SK-N-MC (cell line): ENCODE results near the gene UNC93B1.
"Not testable (repeated sequence)": the region's sequence is repeated elsewhere in the genome, so short reads cannot be mapped to it uniquely, and the experiment has no call there.

Experiments used
- DNase-seq: peaks from one replicate; pipeline ENCODE4 v3.0.0-alpha.2; 2011; ENCODE audit warnings: low read depth, low spot score
- H3K27ac ChIP-seq: fragments of 200-600 bp; sonication (generic); 2 replicates; pipeline ENCODE4 v1.5.1; 2016; ENCODE audit warnings: mixed run types
- H3K36me3 ChIP-seq: fragments of 200-600 bp; sonication (generic); 2 replicates; pipeline ENCODE4 v1.6.1; 2017; ENCODE audit warnings: antibody characterized with exemption, low read length, mixed read lengths; ENCODE audit not compliant: insufficient read depth
- H3K4me3 ChIP-seq: fragments of 200-600 bp; sonication (generic); 2 replicates; pipeline ENCODE4 v1.5.1; 2016
- H3K9ac ChIP-seq: fragments of 200-600 bp; sonication (generic); 2 replicates; pipeline ENCODE4 v1.8.0; 2017; ENCODE audit warnings: mixed run types, mixed read lengths; ENCODE audit not compliant: insufficient read length
- H3K9me3 ChIP-seq: fragments of 200-600 bp; sonication (generic); 2 replicates; pipeline ENCODE4 v1.6.1; 2017; ENCODE audit warnings: low read depth, mild to moderate bottlenecking, antibody characterized with exemption, low read length, moderate library complexity, mixed read lengths

Gene UNC93B1

DNA sequence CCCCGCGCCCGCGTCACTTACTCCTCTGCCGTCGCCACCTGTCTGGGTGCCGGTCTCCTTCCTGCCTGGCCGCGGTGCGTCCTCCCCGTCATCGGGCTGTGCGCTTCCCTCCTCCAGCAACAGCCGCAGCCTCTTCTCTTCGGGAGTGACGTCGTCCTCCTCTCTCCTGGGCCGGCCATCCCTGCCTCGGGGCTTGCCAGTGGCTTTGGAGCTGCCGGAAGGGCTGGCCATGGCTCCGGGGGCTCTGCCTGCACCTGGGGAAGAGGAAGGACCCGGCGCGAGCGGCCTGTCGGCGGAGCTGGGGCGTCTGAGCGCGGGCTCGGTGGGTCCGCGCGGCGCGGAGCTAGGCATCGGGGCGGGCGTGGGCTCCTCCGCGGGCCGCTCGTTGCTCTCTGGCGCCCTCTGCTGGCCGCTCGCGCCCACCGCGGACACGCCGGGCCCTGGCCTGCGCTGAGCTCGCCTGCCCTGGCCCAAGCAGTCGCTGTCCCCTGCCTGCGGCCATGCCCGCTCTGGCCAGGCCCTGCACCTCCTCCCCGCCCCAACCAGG lies 48.4 kb downstream of the UNC93B1 start:
- H3K9me3 ChIP-seq, H3K9ac ChIP-seq, DNase-seq, H3K27ac ChIP-seq, H3K36me3 ChIP-seq: not testable (repeated sequence)
- H3K4me3 ChIP-seq, result peak overlapping the region; percentile 75

DNA sequence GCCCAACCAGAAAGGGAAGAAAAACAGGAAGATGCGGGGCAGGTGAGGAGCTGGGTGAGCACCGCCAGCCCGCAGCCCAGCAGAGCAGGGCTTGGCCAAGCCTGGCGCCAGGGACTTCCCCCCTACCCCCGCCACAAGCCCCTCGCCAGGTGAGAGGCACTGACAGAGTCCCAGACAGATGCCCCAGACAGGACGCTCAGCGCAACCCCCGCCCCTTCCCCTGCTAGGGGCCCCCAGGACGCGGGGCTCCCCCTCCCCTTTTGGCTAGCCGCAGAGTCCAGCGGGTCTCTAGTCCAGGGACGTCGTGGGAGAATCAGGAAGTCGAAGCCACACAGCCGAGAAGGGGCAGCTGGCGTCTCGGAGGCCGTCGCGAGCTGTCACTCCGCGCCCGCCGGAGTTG lies 48.9 kb downstream of the UNC93B1 start:
- H3K9ac ChIP-seq, result not testable (repeated sequence)
- peak overlapping the region; percentile 75 for H3K4me3 ChIP-seq

DNA sequence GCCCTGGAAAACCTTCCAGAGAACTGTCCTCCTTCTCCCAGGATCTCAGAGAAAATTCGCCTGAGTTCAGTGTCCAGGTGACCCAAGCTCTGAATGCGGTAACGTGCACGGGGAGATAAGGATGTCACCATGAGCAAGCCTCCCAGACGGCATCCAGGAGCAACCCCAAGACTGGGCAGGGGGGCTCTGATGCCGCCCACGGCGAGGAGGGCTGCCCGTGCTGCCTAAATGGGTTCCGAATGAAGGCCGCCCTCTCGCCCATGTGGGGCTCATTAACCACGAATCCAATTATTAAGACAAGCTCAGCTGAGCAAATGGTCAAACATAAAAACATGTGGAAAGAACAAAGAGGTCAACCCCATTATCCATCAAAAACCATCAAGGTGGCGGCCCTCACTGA lies 49.6 kb downstream of the UNC93B1 start:
- not testable (repeated sequence) for DNase-seq, H3K4me3 ChIP-seq, H3K9ac ChIP-seq, H3K27ac ChIP-seq, H3K36me3 ChIP-seq, H3K9me3 ChIP-seq

More for the DNA sequence above, 48.9 kb downstream of the UNC93B1 start:
- not testable (repeated sequence) for H3K36me3 ChIP-seq, H3K27ac ChIP-seq, H3K9me3 ChIP-seq, DNase-seq

DNA sequence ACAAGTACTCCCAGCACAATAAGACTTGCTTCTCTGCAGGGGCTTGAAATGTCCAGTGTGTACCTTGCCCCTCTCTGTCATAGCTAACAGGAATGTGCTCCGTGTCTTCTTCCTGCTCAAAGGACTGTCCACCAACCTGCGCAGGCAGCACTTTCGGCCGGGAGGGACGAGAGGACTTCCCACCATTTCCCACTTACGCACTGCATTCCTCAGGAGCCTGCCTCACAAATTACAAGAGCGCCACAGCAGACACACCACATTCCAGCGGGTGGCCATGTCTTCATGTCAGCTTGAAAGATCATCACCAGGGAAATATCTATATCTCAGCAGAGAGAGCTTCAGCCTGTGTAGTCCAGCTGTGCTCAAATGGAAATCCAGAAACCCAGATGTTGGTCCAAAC lies 53.2 kb downstream of the UNC93B1 start:
- H3K9me3 ChIP-seq, H3K27ac ChIP-seq, DNase-seq, H3K9ac ChIP-seq, H3K36me3 ChIP-seq, H3K4me3 ChIP-seq: not testable (repeated sequence)

DNA sequence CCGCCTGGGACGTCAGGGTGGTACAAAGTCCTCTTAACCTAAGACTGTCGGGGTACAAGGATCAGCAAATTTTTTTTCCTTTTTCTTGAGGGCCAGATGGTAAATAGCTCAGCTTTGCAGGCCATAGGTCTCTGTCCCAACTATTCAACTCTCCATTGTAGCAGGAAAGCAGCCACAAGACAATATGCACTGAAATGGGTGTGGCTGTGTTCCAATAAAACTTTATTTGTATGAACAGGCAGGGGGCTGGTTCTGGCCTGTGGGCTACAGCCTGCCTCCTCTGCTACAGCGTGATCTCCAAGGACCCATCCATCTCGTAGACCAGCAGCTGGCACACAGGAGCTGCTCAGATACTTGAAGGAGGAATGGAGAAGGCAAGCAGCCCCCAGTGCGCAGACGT lies 56.1 kb downstream of the UNC93B1 start:
- not testable (repeated sequence) for H3K9ac ChIP-seq, DNase-seq, H3K36me3 ChIP-seq, H3K4me3 ChIP-seq, H3K9me3 ChIP-seq, H3K27ac ChIP-seq

DNA sequence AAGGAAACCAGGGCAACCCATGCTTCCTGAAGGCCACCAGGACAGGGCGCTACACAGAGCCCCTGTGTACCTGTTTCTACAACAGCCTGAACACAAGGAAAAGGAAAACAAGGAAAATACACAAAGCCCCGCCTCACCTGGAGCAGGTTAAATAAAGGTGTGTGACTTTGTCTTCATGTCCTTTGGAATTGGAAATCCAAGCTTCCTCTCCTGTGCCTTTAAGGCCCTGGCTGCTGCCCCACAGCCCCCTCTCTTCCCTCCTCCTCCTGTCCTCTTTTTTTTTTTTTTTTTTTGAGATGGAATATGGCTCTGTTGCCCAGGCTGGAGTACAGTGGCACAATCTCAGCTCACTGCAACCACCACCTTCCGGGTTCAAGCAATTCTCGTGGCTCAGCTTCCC lies 57.5 kb downstream of the UNC93B1 start:
- H3K27ac ChIP-seq, H3K36me3 ChIP-seq, H3K9ac ChIP-seq, H3K9me3 ChIP-seq, DNase-seq, H3K4me3 ChIP-seq: not testable (repeated sequence)

DNA sequence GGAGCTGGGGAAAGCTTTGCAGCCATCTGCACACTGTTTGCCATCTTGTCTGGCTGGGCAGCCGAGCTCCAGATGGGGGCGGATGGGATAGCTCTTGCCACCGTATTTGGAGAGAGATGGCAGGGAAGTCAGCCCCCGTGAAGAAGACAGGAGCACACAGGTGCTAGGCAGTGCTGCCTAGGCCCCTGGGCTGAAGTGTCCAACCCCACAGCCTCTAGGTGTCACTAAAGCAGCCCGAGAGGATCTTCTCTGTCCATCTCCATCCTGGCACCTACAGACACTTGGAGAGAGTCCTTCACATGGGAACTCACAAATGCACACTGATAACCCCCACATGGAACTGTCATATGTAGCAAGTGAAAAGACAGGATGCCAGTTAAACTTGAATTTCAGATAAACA lies 60.5 kb downstream of the UNC93B1 start:
- H3K27ac ChIP-seq, DNase-seq, H3K9ac ChIP-seq: not testable (repeated sequence)

More for the DNA sequence above, 60.5 kb downstream of the UNC93B1 start:
- H3K4me3 ChIP-seq, H3K36me3 ChIP-seq, H3K9me3 ChIP-seq: not testable (repeated sequence)
